ENCODE results near the gene RASSF3. TPM values are rescaled to one million over a fixed set of nuclear protein-coding genes. Genes with fewer than 3 reads are reported as not detected.

Gene RASSF3
- total and polyA plus RNA-seq, 10 of the 15 experiments (the other 5 are each of a cell fraction or from before 2014, with no cell fraction given): 6.9 to 62.4 (median 30.3) TPM

DNA sequence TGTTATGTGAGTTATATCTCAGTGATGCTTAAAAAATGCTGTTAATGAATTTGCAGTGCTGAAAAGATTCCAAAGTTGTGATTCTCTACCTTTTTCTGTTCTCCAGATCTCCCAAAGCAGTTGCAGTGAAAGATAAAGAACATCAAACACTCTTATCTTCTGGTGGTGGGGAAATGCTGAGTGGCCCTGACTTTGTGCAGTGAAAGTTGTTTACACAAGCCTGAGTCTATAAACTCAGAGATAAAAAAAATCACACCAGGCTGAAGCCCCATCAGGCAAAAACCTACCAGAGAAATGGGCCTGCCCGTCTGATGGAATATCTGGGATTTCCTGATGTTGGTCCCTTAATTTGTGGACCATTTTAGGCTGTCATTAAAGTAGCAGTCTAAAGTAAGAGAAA is 46.1 kb downstream of the RASSF3 start (continued):
- TF ChIP-seq ZBTB4 (CRISPR knock-in tag; IDR thresholded peaks at IDR 0.05) (no peak), RB1 (IDR thresholded peaks at IDR 0.05; ENCODE audit: borderline replicate concordance) (no peak)

GRCh38 chr12:64658892-64659481 is 48.7 kb downstream of the RASSF3 start:
- Histone ChIP-seq H3K4me2 (ENCODE audit: control insufficient read depth, insufficient read depth) (no peak overlapping the region), H3K4me1 (ENCODE audit: control insufficient read depth, insufficient read depth, low read length) (peaks cover 37% of the 10 kb centered on the region), H3K9ac (ENCODE audit: control insufficient read depth, insufficient read depth, low read length) (no peak overlapping the region), H4K20me1 (ENCODE audit: control insufficient read depth, insufficient read depth) (no peaks in the 10 kb centered on the region), H2AFZ (ENCODE audit: control insufficient read depth, low read depth, low read length) (no peak overlapping the region), H3K27me3 (replicated peaks in 1 of 2; ENCODE audit: control insufficient read depth in 2 of 2, insufficient read depth in 2 of 2, low read length in 1 of 2) (no peaks in the 10 kb centered on the region), H3K9me3 (replicated peaks; ENCODE audit: control insufficient read depth, insufficient read depth, low read length) (no peaks in the 10 kb centered on the region; the same call in 2 of the 3 replicates), H3K4me3 (no peak overlapping the region), H3K79me2 (ENCODE audit: control insufficient read depth, insufficient read depth, low read length) (peaks cover 82% of the 10 kb centered on the region), H3K36me3 (ENCODE audit: control insufficient read depth in 2 of 2, insufficient read depth in 2 of 2, low read length in 1 of 2) (peaks cover 0 to 4% of the 10 kb centered on the region in 2 experiments; a peak in 2 of 4 replicates), H3K27ac (ENCODE audit: control insufficient read depth, insufficient read depth) (peak overlapping the region; percentile 15)
- in situ Hi-C loops (cut with MboI): no loop called here
- TF ChIP-seq MEF2B (IDR thresholded peaks at IDR 0.05; ENCODE audit: partially characterized antibody, poor library complexity, severe bottlenecking): no peak
- TF ChIP-seq MTA2 (IDR thresholded peaks at IDR 0.05; ENCODE audit: low read depth): no peak
- no peak for TF ChIP-seq SREBF2 (IDR thresholded peaks at IDR 0.05; ENCODE audit: low read length)
- no peak for TF ChIP-seq SMARCA5 (IDR thresholded peaks at IDR 0.05)
- no peak for TF ChIP-seq SKIL (IDR thresholded peaks at IDR 0.05; ENCODE audit: low read depth, poor library complexity, severe bottlenecking)
- TF ChIP-seq POLR2A (IDR thresholded peaks at IDR 0.05; ENCODE audit: low read depth, low read length): no peak
- TF ChIP-seq, protein P1, sequence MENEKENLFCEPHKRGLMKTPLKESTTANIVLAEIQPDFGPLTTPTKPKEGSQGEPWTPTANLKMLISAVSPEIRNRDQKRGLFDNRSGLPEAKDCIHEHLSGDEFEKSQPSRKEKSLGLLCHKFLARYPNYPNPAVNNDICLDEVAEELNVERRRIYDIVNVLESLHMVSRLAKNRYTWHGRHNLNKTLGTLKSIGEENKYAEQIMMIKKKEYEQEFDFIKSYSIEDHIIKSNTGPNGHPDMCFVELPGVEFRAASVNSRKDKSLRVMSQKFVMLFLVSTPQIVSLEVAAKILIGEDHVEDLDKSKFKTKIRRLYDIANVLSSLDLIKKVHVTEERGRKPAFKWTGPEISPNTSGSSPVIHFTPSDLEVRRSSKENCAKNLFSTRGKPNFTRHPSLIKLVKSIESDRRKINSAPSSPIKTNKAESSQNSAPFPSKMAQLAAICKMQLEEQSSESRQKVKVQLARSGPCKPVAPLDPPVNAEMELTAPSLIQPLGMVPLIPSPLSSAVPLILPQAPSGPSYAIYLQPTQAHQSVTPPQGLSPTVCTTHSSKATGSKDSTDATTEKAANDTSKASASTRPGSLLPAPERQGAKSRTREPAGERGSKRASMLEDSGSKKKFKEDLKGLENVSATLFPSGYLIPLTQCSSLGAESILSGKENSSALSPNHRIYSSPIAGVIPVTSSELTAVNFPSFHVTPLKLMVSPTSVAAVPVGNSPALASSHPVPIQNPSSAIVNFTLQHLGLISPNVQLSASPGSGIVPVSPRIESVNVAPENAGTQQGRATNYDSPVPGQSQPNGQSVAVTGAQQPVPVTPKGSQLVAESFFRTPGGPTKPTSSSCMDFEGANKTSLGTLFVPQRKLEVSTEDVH (IDR thresholded peaks at IDR 0.05; ENCODE audit: low read depth, partially characterized antibody): no peak
- no peak for TF ChIP-seq NR2C2 (IDR thresholded peaks at IDR 0.05; ENCODE audit: borderline replicate concordance, control insufficient read depth, insufficient read length, low read depth)
- TF ChIP-seq SREBF1 (IDR thresholded peaks at IDR 0.05; ENCODE audit: low read length): no peak
- TF ChIP-seq IRF3 (IDR thresholded peaks at IDR 0.05): no peak
- ChIA-PET RAD21 (ENCODE audit: unreplicated experiment) (no interaction called here), CTCF (interaction anchor here (1.3 kb wide), 1 partner anchor 11 kb away, joined by 5 read pairs; no protein-coding TSS in a partner anchor), SMC1A (ENCODE audit: uncharacterized antibody, unreplicated experiment) (no interaction called here), POLR2A (interaction anchor here (1.3 to 2.0 kb wide), 2 partner anchors 34 to 41 kb away, joined by 3 to 7 read pairs; no protein-coding TSS in a partner anchor)
- 100% methylated on average over 3 of the region's 3 CpGs for WGBS (ENCODE audit: insufficient coverage, insufficient replicate concordance, low lambda C conversion rate, missing lambda C conversion rate)
- intact Hi-C loops (cut with micrococcal nuclease; ENCODE audit: unreplicated experiment): no loop called here
- FAIRE-seq (no peak), DNase-seq (ENCODE audit: low read depth, low spot score) (no peak), ATAC-seq (no peak)
- BruUV-seq (replicated peaks): no TSS peak
